ENCODE data around the gene CD47.

CD47 gene

DNA sequence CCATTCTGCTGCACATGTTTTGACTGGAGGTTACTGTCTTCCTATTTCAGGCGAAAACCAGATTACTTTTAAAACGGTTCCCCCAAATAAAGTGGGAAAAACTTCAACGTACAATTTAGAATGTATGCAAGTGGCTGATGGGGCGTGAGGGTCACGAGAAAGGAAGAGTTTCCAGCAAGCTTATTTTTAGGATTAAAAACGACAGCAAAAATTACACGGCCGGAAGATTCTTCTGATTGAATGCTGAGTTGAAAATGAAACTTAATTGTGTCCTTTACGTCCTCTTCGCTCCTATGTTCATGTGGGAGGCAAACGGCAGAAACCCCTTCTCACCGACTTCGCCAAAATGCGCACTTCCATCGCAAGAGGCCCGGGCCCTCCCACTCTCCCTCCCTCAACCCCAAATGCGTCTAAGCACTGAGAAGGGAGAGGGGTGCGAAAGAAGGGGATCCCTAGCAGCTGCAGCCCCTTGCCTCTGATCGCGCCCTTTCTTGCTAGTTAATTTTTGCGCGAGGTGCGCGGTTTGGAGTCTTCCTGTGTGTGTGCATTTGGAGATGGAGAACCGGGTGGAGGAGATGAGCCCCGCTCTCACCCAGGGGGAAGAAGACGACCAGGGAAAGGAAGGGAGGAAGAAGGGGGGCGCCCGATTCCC is 656 bp downstream of the CD47 start:
- DNase-seq, result no peak

DNA sequence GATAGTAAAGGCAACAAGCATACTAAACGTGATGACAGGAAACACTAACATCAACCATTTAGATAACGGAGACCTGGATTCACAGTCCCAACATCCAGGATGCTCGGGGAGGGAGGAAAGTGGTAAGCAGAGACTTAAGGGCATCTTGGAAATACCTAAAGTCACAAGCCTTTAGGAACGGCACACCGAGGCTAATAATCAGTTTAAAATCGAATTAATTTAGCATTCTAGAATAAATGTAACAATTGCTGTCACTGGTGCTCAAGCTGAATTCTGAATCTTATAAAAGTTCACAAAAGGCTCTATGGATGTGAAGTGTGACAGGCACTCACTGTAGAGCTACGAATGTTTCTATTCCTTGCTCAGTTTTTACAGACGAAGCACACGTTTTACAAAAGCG is 1.3 kb downstream of the CD47 start:
- no peak for DNase-seq

DNA sequence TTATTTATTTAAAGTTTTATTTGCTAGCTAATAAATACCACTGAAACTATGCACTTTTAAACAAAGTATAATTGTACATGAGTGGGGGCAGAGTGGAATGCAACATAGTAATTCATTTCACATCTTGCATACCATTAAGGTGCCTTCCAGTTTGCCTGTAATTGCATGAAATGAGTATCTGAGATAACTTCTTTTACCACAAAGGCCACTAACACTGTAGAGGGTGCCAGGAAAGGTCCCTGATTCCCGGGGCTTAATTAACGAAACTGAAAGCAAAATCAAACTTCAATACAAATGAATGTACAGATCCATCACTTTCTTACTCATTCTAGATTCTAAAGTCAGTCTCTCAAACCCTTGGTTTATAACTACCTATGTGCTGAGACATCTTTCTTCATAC is 2.1 kb downstream of the CD47 start:
- no peak for DNase-seq

DNA sequence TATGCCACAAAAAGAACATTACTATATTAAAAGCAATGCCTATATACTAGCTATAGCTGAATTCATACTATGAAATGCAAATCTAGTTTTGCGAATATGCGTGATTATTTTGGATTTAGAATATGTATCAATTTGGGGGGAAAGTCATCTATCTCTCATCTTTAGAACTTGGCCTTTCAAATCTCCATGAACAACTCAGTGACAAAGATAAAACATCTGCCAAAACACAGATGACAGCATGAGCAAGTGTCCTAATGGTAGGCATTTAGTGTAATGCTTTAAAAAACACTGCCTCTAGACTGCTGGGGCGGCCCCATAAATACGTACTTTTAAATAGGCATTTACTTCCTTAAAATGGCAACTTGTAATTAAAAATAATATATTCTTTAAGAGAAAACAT is 2.7 kb downstream of the CD47 start:
- no peak for DNase-seq

GRCh38 chr3:108086653-108087052 is 4.2 kb downstream of the CD47 start:
- DNase-seq, result no peak

DNA sequence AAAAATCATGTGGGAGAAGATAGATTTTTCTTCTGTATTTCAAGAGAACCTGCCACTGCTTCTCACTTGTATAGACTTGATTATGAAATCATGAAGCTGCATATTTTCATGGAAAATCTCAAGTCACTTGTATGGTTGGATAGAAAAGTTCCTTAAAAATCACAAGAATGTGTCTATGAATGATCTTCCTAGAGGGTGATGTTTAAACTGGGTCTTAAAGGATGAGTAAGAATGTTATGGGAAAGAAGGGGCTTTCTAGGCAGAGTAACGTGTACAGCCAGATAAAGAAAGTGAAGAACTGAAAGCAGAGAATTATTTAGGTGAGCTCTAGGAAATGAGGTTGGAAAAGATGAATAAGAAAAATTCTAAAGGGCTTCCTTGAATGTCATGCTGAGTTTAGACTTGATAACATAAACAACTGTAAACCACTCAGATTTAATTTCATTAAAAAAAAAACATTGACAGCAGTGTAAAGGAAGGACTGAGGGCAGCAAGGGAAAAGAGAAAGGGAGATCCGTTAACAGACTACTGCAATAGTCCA is 5.0 kb downstream of the CD47 start:
- DNase-seq, result no peak

DNA sequence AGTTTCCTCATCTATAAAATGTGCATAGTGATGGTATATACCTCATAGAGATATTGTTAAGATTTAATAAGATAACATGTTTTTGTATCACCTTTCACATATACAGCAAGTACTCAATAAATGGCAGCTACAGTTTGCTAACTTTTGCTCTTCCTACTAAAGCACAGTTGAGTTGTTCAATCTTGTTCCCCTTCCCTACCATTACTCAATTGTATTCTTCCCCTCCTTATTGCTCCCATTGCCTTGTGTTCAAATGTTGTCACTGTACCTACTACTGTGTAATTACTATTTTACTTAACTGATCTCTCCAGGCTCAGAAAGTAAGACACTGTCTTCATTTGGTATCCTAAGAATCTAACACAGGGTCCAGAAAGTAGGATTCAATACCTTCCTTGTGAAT is 5.5 kb downstream of the CD47 start:
- DNase-seq, result no peak

GRCh38 chr3:108079877-108080276 is 11.0 kb downstream of the CD47 start:
- DNase-seq, result no peak

DNA sequence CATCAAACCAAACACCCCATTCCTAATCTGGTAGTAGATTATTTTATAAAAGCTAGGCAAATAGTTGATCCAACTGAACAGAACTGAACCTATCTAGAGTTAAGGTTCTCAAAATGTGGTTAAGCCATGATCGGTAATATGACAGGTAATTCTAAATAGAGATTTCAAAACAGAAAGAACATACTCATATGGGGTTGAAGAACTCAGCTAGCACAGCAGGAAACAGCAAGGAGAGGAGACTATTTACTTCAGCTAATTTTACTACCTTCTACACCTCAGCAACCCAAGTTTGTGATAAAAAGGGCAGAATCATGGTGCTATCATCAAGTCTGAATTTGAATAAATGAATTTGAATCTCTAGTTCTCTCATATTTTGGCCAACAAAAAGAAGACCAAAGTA is 11.8 kb downstream of the CD47 start:
- DNase-seq, result no peak

- no peak for DNase-seq
Measured at GRCh38 chr3:108076564-108076963, 14.3 kb downstream of the CD47 start.

GRCh38 chr3:108073764-108074431 is 16.9 kb downstream of the CD47 start:
- no peak for DNase-seq

DNA sequence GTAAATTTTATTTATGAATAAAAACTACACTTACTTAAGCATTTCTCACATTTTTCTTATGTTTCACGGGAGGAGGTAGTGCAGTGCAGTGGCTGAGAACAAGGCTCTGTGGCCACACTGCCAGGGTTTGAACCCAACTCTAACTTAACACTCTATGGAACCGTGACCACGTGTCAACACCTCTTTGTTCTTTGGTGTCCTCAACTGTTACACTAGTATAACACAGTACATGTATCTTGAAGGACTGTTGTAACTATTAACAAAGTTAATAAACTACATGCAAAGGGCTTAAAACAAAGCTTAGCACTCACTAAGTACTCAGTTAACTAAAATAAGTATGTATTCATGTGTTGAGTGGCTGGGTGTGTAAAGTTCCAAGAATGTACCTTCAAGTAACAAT is 19.5 kb downstream of the CD47 start:
- no peak for DNase-seq

- DNase-seq, result no peak
Measured at GRCh38 chr3:108070356-108070755, 20.5 kb downstream of the CD47 start.

GRCh38 chr3:108067768-108068167 is 23.1 kb downstream of the CD47 start:
- no peak for DNase-seq

GRCh38 chr3:108065096-108065495 is 25.7 kb downstream of the CD47 start:
- DNase-seq, result no peak

DNA sequence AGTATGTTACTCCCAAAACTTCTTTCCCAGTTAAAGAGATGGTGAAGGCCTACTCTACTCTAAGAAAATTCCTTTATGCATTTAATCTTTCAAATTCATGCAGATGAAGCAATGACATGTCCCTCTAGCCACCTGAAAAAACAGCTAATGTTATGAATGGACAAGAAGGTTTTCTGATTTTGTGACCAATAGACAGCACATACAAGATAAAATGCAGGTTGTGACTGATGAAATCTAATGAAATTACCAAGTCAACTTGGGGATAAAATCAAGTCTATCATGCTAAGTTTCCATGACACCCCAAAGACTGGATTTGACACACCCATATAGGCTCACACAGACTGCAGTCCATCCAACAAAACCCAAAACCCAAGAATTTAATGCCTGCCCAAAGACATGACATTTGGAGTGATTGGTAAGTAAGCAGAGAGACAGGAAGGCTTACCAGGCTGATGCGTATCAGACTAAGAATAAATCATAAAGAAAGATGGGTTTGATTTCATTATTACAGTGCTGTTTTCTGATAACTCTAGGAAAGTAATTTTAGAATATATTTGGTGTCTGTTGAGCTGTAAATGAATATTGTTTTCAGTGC is 26.4 kb downstream of the CD47 start:
- DNase-seq, result no peak

DNA sequence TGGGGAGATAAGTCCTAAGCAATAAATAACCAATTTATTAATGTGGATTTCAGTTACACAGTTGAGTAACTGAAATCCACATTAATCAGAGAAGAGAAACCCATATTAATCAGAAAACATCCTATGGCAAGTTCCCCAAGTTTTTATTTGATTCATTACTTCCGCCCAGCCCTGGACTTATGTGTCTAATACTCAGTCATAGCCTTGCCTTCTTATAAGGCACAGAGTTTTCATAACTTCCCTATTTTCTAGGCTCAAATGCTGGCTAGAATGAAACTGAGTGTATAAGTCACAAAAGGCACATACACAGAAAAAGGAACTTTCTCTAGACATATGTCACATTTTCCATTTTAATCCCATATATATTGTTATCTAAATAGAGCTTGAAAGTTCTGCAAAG is 28.8 kb downstream of the CD47 start:
- no peak for DNase-seq

DNA sequence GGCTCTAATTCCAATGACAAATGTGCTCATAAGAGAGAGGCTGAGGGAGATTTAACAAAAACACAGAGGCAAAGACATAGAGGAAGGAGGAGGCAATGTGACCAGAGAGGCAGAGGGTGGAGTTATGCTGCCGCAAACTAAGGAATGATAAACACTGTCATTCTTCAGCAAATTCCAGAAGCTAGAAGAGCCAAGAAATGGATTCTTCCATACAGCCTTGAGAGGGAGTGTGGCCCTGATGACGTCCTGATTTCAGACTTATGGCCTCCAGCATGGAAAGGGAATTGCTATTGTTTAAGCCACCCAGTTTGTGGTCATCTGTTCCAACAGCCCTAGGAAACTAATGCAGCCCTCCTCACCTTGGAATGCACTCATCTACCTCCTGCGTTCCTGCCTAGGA is 30.5 kb downstream of the CD47 start:
- DNase-seq, result no peak

DNA sequence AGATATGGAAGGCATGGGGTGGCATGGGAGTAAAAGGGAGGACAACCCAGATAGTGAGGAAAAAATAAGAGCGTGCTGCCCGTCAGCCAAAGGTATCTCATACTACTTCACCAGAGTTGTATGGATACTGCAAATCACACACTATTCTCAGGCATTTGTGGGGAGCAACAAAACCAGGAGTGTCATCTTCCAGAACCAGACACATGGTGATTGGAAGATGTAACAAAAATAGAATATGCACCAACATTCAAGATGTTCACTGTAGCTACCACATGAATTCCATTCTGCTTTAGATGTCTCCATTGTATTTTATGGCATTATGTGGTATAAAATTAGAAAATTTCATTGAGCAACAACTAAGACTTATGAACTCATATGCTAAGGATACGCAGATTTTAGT is 34.9 kb downstream of the CD47 start:
- DNase-seq, result no peak

DNA sequence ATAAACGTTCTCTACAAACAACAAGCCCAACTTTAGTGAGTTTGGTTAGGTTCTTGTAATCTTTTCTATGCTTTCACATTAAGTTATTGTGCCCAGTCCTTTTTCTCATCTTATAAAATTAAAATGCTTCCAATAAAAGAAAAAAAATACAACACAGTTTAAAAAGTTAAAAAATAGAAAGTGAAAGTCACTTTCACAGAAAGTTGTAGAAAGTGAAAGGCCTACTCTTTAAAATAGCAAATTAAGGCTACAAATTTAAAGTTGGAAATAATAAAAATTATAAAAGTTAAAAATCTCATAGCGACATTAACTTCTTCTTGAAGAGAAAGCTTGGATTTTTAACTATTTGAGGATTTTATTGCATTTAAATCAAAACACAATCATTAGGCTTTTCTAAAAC is 35.9 kb downstream of the CD47 start:
- DNase-seq, result no peak

GRCh38 chr3:108053483-108053882 is 37.3 kb downstream of the CD47 start:
- DNase-seq, result no peak

DNA sequence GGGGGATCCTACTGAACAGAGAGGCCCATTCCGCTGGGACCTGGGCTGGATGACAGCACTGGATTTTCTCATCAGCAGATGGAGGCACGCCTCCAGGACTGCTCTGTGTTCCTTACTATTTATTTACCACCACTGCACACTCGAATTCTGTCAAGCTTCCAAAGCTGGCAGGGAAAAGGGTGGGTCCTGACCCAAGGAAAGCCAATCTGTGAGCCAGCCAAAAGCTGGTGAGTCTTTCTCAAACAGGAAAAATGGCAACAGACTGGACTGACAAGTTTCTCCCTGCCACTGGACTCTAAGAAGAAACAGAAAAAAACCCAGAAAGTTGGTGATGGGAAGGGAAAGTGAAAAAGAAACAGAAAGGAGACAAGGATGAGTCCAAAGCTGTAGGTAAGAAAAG is 37.8 kb downstream of the CD47 start:
- DNase-seq, result no peak

GRCh38 chr3:108051005-108051404 is 39.8 kb downstream of the CD47 start:
- DNase-seq, result no peak

- DNase-seq, result no peak
Measured at GRCh38 chr3:108047987-108048386, 42.8 kb downstream of the CD47 start.

GRCh38 chr3:108046247-108046646 is 44.6 kb downstream of the CD47 start:
- DNase-seq, result no peak

Measured in DMS 273 treated with DMSO at 0.1 percent for 48 hours (cell line).